A549 treated with ZK216348 at 1 μM for 4 hours (cell line): Measurements from ENCODE around the gene NCOR1. TPM values are rescaled to one million over a fixed set of nuclear protein-coding genes. Genes with fewer than 3 reads are reported as not detected.

Experiments
- total RNA-seq: library from RNA; stranded (reverse); fragments of 200-300 nt; extraction: Qiagen RNA extraction; gene quantifications from 5 replicates; pipeline ENCODE4 v1.2.3, GENCODE V29; 2022; ENCODE audit warnings: low read depth

Gene NCOR1
- total RNA-seq = 65.7 to 86.9 TPM (median 83.9 TPM) in 5 replicates

GRCh38 chr17:16215273-16215964 lies at the start of gene NCOR1:
TSS of gene NCOR1 (minus strand) at chr17:16215534. CDS start at chr17:16194569, 20,965 bp downstream.

GRCh38 chr17:16217002-16217635 lies 1.8 kb upstream of the NCOR1 start, which contains the start of gene PIGL:
TSS of gene PIGL (plus strand) at chr17:16217210. CDS start at chr17:16217227, 17 bp downstream.

GRCh38 chr17:15999141-15999973 lies 216.0 kb downstream of the NCOR1 start, which contains the start of the genes TTC19 and ZSWIM7:
TSS of gene TTC19 (plus strand) at chr17:15999824. CDS start at chr17:15999849, 25 bp downstream.
TSS of gene ZSWIM7 (minus strand) at chr17:15999704. CDS start at chr17:15999594, 110 bp downstream.

Other genes starting within 250 kb of the NCOR1 start
- 42.3 to 48.4 TPM (median 47.7 TPM) in 5 replicates for gene ZSWIM7, start 215.8 kb downstream of the NCOR1 start, total RNA-seq
- gene TTC19, start 215.7 kb downstream of the NCOR1 start, total RNA-seq = 42.9 to 55.1 TPM (median 52.2 TPM) in 5 replicates
- 10.7 to 19.9 TPM (median 15.4 TPM) in 5 replicates for gene PIGL, start 1.7 kb upstream of the NCOR1 start, total RNA-seq
- 121 to 168 TPM (median 160 TPM) in 5 replicates for gene CENPV, start 137.9 kb upstream of the NCOR1 start, total RNA-seq
- 2,012 to 2,370 TPM (median 2,162 TPM) in 5 replicates for gene UBB, start 165.6 kb upstream of the NCOR1 start, total RNA-seq
- 0.13 to 0.86 TPM (median 0.40 TPM) in 4 of 5 replicates, not detected in the other for gene TRPV2, start 200.0 kb upstream of the NCOR1 start, total RNA-seq